Adrenal gland (tissue), 5 donors: ENCODE results near the gene C12orf76.

Experiments used
- POLR2A ChIP-seq, 2 donors: fragments of 450-650 bp; IDR thresholded peaks; one replicate each; pipeline ENCODE4 v1.6.1; 2017; ENCODE audit warnings: antibody characterized with exemption in 2 of 2, mild to moderate bottlenecking in 2 of 2, moderate library complexity in 1 of 2
- TF ChIP-seq, protein P1 (sequence below), 6 experiments: fragments of 450-650 bp in 4 of 6; fragments of 200-600 bp in 2 of 6; sonication (generic) in 1 of 6; IDR thresholded peaks; 1 replicate in 5 of 6; 2 replicates in 1 of 6; pipeline versions ENCODE4 v1.5.1 to v1.8.0; 2016 to 2021; ENCODE audit warnings: antibody characterized with exemption in 6 of 6, mild to moderate bottlenecking in 2 of 6, moderate library complexity in 1 of 6
- donor health status: DM: no; HTN: no; CAD: no.

DNA sequence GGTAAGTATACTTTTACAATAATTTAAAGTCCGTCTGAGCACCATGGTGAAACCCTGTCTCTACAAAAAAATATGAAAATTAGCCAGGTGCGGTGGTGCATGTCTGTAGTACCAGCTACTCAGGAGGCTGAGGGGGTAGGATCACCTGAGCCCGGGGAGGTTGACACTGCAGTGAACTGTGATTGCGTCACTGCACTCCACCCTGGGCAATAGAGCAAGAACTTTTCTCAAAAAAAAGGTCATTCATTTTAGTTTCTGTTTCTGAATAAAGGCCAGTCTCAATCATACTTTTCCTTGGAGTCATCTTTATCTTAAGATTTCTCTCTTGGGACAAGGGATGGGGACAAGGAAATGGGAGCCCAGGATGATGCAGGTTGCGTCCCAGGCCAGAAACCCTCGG, 36.2 kb downstream of the C12orf76 start:
- no peak for TF ChIP-seq POLR2A (IDR thresholded peaks at IDR 0.05)
- TF ChIP-seq, protein P1, sequence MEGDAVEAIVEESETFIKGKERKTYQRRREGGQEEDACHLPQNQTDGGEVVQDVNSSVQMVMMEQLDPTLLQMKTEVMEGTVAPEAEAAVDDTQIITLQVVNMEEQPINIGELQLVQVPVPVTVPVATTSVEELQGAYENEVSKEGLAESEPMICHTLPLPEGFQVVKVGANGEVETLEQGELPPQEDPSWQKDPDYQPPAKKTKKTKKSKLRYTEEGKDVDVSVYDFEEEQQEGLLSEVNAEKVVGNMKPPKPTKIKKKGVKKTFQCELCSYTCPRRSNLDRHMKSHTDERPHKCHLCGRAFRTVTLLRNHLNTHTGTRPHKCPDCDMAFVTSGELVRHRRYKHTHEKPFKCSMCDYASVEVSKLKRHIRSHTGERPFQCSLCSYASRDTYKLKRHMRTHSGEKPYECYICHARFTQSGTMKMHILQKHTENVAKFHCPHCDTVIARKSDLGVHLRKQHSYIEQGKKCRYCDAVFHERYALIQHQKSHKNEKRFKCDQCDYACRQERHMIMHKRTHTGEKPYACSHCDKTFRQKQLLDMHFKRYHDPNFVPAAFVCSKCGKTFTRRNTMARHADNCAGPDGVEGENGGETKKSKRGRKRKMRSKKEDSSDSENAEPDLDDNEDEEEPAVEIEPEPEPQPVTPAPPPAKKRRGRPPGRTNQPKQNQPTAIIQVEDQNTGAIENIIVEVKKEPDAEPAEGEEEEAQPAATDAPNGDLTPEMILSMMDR (IDR thresholded peaks at IDR 0.05): no peak
